ENCODE results near the gene NLGN1.

The NLGN1 gene

DNA sequence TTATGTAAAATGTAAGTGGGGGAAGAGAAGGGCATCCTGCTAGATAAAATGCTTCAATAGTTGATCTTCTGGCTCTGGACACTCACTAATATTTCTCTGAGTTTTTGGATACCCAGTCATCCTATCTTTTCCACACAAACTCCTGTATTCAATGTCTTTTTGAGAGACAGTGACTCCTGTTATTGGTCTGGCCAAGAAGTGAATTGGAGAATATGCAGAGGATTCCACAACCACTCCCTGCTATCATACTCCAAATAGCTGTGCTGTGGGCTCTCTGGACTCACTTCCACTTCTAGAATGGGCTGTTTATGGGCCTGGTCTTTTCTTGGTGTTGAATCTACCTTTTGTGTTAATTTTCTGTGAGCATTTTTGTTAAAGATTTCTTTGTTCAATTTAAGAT is 376.8 kb downstream of the NLGN1 start:
- no peak for DNase-seq

DNA sequence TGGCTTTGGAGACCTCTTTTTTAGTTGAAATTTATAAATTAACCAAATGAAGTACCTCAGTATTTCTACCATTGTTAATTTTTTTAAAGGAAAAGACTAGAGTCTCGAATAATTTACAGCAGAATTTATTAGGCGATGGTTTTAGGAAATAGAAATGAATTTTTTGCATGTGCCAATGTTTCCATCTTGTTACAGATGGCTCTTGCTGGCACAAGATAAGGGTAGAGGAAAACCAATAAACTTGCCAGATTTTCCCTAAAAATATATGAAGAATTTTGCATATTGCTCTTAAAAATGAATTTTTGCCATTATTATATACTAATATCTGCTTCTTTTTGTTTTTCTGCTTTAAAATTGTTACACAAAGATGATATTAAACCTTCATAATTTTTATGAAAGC is 380.7 kb downstream of the NLGN1 start:
- no peak for DNase-seq

DNA sequence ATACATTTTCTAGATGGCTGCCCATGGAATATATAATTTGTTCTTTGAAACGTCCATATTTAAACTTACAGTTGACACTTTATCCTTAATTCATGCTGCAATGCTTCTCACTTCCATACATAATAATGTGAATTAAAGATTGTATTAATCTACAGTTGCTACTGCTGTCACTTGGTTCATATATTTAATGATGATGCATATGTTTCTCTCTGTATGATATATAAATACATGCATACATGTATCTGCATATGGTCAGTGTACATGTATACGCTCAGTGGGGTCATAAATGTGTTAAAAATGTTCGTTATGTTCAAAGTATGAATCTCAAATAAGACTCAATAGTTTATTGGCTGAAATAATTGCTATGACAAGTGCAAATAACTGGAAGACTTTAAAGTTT is 382.5 kb downstream of the NLGN1 start:
- no peak for DNase-seq

DNA sequence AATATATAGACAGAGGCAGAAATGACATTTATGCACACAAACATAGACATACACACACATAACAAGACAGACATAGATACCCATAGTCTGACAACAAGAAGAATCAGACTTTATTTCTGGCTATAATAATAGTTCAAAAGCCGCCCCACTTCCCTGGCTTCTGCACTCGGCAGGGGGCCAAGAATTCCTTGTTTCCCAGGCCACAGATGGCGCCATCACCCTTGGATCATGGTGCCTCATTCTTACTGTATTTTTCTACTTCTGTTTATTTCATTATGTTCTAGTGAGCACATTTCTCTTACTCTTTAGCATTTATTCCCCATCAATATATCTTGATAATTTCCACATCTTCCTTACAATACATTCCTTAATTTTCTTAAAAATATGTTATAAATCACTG is 387.5 kb downstream of the NLGN1 start:
- no peak for DNase-seq

DNA sequence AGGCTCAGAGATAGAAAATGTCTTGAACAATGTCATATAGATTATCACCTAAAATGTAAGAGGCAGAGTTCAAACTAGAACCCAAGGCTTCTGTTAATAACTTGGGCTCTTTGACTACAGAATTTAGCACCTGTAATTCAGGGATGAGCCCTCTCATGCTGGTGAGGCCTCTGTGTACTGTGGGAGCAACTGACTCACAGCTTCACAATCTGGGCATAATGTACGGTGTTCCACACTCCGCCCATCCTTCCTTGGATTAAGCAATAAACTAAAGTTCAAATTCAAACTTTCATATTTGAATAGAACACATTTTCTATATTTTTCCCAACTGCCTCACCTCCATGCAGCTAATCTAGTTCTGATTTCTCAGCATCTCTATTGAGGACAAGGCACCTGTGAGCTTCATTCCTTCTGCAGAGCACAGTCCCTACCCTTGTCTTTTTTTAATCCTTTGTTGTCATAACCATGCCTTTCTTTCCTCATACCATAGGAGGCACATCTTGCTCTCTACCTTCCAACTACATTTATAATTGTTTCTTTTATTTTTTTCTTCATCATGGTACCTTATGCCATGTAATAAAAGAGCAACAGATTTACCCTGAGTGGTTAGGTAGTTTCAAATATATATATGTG is 392.1 kb downstream of the NLGN1 start:
- no peak for DNase-seq

DNA sequence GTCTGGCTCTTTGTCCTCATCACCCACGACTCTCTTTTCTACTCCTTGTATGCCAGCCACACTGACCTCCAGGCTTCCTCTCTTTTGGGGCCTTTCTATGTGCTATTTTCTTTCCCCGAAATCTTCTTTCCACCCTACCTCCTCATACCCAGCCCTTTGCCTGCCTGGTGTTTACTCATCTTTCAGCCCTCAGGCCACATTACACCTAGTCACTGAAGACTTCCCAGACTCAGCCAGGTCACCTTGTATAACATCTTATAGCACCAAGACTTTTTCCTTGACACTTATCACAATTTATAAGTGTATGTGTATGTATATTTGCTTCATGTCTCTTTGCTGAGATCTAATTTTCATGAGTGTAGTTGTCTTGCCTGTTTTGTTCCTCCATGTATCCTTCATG is 396.4 kb downstream of the NLGN1 start:
- DNase-seq, result no peak

DNA sequence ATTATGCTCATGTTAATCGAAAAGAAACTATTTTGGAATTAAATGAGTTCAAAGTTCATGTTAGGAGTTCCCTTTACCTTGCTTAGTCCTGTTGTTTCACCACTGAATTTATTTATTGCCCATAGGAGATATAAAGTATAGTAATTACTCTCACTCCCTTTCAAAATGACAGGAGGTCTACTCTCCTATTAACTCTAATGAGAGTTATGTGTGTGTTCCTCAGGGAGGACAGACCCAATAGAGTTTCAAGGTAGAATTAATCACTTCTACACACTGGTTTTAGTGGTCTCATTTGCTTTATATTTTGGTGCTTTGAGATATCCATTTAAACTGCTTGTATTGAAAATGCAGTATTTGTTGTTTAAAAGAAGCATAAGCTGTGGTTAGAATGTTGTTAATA is 398.9 kb downstream of the NLGN1 start:
- no peak for DNase-seq

DNA sequence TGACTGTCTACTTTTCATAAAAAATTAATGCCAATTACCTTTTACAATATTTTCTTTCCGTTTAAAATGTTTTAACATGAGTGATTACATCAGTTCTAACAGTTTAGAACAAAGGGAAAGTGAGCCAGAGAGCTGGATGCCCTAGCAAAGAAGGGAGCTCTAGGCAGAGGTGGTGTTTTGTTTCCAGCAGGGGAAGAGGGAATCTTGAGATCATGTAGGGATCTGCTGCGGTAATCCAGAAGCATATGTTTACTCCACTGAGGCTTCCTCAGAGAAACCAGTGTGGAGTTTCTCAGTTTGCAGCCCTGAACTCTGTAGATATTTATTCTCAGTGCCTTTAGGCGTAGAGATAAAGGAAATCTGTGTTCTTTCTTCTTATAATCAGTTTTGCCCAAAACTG is 399.3 kb downstream of the NLGN1 start:
- DNase-seq, result no peak

DNA sequence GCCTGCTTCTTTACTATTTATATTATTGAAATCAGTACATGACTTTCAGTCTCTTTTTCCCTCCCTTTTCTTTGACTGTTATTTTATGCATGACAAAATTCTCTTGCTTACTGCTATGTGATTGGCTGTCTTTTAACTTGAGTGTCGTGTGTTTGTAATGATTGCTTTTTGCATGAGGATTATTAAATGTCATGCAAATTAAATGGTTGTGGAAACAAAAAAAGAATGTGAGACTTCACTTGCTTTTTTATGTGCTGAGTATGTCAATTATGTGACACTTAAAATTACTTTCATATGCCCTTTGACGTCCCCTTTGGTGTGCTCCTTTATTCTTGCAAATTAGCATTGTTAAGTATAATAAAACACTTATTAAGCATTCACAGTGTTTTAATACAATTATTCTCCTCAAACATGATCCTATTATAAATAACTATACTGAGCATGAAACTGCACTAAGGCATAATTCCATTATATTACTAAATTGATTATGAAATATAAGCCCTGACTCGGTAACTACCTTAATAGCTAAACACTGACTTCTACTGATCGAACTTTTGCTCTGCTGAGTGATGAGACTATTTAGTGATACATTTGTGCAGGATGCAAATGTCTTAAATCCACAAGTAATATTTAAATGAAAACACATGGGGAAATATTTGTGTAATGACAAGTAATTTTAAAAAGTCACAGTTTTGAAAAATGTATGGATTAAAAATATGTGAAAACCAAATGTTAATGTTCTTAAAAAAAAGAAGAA is 401.7 kb downstream of the NLGN1 start:
- no peak for DNase-seq

DNA sequence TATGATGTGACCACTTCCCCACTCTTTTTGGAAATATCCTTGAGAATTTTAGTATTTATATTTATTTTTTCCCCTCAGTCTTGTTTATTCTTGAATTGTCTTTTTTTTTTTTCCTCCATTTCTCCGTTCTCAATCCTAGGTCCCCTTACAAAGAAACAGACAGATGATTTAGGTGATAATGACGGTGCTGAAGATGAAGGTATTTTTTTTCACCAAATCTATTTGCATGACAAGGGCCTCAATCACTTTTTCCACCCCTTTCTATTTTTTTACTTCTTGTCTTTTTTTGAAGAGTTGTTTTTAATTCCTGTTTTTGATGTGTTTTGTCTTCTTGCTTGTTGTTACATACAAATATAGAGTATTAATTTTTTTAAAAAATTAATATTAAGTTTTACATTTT is 402.6 kb downstream of the NLGN1 start:
- DNase-seq, result no peak

DNA sequence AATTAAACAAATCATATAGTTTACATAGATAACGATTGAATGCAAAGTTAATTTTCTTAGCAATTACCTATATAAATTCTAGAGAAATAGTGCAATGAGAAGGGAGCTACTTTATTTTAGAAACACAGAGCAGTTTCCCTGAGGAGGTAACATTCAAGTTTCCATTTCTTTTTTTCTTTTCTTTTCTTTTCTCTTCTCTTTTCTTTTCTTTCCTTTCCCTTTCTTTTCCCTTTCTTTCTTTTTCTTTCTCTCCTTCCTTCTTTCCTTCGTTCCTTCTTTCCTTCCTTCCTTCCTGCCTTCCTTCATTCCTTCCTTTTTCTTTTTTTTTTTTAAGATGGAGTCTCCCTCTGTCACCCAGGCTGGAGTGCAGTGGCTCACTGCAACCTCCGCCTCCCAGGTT is 417.3 kb downstream of the NLGN1 start:
- no peak for DNase-seq

DNA sequence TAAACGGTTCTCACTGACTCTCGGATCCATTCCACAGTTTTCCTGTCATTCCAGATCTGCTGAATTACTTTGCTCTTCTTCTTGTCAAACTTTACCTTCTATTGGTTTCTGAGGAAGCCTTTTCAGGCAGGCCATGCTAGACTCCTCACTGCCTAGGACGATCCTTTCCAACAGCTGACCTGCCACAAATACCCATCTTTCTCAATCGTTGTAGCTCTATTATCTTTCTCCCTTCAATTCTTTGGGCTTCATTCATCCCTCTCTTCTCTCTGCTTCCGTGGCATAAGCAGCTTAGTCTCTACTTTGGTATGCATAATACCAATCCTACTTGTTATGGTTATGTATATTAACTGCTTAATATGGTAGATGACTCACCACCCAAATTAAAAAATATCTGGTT is 421.8 kb downstream of the NLGN1 start:
- DNase-seq, result no peak

DNA sequence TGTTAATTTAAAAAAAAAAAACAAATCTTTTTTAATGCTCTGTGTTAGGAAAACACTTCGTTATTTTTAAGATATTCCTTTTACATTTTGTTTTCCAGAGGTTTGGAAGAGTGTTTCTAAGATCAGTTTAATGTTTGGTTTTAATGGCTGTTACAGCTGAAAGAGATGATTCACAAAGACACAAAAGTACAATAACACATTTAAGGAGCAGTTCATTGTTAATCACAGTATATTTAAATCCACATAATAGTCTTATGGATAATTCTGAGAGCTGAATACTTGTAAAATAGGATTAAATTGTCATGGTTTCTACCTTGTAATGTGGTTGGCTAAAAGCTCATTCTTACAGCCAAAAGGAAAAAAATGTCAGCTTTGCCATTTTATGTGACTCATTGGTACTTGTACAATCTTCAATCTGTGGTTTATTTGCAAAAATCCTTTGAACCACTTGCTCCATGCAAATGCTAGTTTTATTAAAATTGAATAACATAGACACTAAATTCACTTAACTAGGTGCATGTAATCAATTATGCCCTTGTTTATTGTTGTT is 426.4 kb downstream of the NLGN1 start:
- DNase-seq, result no peak

DNA sequence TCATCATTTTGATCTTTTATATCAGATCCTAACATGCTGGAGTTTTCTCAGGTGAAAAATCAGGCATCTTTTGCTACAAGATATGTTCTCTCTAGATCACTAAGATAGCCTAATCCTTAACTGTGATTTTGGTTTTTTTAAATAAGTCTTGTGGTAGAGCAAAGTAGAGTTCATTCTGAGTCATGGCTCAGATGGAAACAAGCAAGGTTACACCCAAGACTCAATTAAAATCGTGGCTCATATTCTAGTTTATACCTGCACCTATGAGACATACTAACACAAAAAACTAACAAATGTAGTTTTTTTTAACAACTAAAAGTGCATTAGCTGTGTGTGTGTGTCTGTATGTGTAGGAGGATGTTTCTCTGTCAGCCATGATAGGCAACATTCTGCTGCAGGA is 428.2 kb downstream of the NLGN1 start:
- no peak for DNase-seq

DNA sequence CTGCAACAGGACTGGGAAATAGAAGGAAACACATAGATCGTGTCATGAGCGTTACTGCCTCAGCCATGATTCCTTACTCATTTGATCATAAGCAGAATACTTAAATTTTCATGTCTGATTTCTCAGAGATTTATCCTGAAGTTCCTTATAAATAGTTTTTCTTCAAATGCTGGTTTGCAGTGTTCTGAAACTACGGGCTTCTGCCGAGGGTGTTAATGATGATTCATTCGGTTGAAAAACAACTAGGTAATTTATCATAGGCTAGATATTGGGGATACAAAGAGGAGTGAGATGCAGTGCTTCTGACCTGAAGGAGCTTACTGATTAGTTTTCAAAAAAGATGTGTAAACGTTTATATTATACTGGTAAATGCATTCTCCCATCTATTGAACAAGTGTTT is 428.9 kb downstream of the NLGN1 start:
- no peak for DNase-seq

DNA sequence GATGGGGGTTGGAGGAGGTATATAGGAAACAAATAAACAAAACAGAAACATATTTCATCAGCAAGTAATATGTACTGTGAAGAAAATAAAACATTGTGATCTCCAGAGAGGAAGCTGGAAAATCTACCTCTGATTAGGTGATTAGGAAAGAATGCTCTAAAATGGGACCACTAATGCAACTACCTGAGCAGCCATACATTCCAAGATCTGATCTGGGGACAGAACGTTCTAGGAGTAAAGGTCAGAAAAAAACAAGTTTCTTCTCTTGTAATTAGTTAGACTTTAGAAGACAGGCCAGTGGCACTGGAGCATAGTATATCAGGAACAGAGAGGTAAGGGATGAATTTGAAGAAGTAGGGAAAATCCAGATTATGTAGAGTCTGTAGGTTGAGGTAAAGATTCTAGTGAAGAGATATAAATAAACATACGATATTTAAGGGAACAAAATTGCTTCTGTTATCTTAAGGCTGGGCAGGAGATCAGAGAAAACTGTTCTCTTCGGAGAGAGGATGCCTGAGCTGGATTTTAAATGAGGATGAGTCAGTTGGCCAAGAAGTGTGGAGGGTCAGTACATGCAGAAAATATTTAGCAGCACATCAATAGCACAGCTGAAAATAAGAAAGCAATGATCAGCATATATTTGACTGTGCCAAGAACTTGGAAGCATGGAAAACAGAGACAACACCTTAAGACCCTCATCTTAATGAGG is 429.5 kb downstream of the NLGN1 start:
- no peak for DNase-seq

DNA sequence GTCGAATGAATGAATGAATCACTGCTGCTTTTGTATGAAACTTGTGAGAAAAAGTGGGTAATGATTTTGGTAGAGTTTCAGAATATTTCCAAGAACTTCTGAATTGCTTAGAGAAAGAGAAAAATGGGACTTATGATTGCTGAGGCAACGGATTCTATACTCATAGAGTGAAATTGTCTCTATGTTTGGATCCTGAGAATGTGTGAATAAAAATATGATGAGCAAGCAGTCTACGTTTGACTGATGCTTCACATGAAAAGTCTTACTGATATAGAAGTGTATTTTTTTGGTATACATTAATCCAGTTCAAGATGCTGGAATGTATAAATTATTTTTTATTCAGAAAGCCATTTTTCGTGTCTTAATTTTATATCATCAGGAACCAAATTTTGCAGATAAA is 441.1 kb downstream of the NLGN1 start:
- DNase-seq, result no peak

DNA sequence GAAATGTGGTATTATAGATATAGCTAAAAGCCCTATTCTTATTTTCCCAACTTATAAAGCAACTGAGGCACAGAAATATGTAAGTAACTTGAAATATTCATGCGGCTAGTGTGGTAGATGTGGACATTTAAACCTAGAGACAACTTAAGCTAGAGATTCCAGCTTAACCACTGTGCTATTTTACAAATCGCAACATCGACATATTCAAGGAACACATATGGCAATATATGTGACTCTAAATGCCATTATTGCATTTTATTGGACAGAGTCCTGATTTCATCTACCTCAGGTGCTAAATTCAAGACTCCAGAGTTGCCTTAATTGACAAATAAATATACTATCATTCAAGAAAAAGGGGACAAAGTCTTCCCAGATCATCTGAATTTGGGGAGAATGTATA is 442.3 kb downstream of the NLGN1 start:
- no peak for DNase-seq

DNA sequence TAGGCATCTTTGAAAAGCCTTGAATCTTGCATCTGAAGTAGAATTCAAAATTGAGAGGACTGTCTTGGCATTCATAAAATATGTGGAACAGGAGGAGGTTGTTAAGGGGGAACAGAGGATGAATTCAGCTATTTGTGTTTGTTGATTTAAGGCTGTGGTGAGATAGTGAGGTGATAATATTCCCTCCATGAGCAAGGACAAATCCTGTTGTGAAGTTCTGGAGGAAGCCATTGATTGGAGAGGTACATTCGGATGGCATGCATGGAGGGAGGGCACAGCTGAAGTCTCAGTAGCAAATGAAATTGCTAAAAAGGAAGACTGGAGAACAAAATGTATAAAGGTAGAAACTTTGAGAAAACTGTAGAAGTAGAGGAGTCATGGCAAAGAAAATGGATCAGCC is 443.8 kb downstream of the NLGN1 start:
- DNase-seq, result no peak

DNA sequence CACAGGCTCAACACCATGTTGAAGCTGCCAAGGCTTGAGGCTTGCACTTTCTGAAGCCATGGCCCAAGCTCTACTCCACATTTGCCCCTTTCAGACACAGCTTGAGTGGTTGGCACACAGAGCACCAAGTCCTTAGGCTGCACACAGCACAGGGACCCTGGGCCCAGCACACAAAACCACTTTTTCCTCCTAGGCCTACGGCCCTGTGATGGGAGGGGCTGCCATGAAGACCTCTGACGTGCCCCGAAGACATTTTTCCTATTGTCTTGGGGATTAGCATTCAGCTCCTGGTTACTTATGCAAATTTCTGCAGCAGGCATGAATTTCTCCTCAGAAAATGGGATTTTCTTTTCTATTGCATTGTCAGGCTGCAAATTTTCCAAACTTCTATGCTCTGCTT is 445.5 kb downstream of the NLGN1 start:
- DNase-seq, result no peak

DNA sequence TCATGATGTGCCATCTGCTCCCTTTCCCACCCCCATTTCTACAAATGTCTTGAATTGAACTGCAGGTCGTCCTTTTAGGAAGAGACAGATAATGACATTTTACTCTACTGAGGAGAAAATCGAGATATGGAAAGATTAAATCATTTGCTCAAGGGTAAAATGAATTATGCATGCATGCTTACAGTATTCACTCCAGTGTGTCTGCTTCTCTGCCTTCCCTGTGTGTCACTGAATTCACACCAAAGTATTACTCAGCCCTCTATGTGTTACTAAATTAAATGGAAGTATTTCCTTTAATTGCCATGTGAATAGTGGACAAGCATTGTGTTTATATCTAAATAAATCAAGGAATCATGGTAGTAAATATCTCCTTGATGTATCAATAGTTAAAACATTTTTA is 449.0 kb downstream of the NLGN1 start:
- no peak for DNase-seq

DNA sequence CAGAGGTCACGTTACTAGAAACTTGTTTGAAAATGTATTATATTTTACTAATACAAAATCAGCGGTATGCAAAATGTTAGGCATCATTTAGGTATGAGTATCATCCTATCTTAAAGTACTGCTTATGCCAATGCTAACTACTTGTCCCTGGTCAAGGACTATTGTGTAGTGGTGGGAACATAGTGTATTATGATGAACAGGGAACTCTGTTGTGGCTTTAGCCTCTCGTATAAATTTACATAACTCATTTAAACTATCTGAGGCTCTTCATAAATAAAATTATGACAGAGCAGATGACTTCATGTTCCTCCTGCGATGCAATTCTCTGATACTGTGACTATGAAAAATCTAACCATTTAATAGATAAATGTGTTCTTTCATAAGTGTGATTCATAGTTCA is 451.9 kb downstream of the NLGN1 start:
- no peak for DNase-seq

DNA sequence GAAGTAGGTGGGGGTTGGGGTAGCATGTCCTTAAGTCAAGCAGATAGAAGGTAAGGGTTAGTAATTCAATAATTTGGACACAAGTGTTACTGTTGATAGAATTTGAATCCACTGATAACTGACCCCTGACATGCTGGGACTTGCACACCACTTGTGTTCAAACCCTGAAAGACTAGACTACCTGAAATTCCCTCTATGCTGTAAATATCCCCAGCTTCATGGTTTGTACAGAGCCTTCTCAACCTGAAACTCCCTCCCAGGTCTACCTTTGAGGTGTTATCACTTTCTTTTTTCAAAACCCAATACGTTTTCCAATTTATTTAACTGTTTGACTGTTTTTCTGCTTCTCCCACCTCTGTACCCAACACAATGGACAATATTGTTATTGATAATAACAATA is 459.6 kb downstream of the NLGN1 start:
- DNase-seq, result no peak

DNA sequence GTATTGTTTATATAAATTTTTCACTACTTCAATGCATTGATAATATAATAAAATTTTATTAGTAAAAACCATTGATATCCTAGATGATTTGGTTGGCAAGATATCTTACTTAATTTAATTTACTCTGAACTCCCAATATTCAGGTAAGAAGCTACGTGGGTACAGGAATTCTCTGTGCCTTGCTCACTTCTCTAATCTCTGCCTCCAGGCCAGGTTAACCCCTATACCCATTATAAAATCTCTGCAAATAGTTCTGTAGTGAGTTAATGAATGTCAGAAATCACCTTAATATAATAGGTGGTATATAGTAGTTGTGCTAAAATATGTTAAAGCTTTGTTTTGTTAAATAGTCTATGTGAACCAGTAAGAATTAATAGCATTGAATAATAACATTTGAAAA is 465.2 kb downstream of the NLGN1 start:
- no peak for DNase-seq
